Amniotic stem cell (primary cell): Measurements from ENCODE around the gene FHOD3.

ENCODE experiments used
- DNase-seq: peaks from one replicate; lab custom pipeline; 2025; lab: John Stamatoyannopoulos, UW

FHOD3 gene

DNA sequence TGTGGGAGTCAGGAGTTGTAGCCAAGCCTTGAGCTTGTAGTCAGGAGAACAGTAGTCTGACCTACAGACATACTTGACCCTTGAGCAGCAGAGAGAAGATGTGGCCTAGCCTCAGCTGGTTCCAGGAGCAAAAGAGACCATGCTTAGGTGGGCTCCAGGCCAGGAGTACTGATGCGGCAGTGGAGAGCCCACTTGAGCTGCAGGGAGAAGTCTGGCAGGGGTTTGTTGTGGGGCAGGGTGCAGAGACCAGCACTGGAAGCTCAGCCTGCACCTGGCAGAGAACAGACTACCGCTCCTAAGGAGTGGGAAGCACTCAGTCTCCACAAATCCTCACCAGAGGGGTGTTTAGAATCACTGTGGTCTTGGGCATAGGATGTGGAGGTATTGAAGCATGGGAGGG lies 333.4 kb downstream of the FHOD3 start:
- DNase-seq, result no peak

DNA sequence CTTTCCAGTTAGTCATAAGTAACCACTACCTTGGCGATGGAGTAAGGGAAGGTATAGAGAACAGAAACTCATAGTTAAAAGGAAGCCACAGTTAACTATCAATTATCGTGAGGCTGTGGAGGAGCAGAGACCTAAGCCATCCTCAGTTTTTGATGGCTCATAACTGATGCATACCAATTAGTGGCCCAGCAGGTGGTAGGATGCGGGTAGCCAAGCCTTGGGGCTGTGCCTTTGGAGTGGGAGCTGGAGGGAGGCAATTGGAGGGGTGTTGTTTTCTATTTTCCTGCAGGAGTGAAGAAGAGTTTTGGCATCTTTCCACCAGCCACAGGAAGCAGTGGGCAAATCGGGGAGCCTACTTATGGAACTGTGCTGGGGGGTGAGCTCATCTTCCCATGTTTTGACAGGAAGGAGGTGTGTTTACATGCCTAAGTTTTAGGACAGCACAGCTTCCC lies 336.5 kb downstream of the FHOD3 start:
- no peak for DNase-seq

DNA sequence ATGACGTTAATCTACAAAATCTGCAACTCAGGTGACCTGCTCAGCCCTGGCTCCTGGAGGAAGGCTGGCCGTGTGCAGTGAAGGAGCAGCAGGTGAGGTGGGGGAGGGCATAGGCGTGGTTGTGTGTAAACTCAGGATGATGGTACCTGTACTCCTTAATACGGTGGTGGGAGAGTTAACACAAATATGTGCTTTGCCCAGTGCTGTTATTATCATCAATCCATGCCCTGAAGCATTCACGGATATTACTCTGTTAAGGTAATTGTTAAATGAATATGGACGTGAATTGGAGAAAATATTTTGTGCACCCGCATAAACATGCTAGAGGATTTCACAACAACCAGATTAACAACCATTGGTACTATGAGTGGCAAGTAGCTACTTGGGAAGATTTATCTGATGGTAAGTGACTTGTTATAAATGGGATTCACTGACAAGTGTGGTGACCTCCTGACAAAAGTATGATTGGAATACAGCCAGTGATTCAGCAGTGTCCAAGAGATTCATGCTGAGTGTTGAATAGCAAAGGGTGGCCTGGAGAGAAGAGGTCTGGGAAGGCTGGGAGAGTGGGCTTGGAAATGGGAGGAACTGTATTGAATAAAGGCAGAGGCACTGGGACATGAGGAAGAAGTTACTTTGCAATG lies 337.2 kb downstream of the FHOD3 start:
- DNase-seq, result no peak

DNA sequence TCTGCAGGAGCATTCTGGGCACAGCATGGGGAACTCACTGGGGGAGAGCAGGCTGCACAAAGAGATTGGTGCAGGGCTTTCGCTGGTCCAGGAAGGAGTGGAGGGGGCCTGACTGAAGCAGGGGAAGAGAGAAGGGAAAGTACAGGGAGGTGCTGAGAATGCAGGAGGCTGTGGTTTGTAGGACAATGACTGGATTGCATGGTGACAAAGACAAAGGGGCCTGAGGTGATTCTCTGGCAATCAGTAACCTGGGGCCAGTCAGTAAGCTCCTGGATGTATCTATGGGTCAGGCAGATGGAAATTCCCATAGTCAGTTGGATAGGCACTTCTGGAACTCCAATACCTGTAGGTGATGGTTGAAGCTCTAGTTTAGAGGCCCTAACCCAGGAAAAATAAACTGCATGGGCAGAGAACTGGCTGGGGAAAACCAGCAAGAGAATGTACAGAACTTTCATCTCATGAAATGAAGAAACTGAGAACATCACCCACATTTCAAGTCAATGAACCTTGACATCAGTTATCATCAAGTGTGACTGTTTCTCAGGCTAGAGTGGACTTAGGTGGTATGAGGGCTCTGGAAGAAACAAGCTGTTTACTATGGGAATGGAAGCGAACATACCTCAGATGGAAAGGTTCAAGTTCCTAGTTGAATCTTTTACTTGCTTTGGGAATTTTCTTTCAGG lies 338.0 kb downstream of the FHOD3 start:
- no peak for DNase-seq

DNA sequence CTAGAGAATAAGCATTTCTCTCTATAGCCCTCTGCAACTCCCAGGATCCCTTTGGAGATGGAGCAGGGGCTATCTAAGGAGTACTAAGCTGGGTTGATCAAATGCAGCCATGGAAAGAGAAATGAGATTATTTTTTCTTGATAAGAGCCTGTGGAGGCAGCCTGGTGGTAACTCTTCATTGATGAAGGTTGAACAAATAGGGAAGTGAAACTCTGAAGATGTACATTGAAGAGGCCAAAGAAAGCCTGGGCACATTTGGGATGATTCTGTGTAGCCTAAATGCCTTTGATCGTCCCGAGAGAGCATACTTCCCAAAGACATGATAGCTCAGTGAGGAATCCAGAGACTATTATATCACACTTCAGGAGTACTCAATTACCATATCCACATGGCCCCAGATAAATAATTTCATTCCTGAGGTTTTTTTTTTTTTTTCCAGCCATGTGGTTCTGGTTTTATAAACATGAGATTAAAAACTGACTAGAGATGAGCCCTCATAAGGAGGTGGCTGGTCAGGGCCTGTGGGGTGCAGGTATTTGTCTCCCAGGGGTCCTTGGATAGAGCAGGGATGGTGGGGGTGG lies 338.8 kb downstream of the FHOD3 start:
- DNase-seq, result no peak

DNA sequence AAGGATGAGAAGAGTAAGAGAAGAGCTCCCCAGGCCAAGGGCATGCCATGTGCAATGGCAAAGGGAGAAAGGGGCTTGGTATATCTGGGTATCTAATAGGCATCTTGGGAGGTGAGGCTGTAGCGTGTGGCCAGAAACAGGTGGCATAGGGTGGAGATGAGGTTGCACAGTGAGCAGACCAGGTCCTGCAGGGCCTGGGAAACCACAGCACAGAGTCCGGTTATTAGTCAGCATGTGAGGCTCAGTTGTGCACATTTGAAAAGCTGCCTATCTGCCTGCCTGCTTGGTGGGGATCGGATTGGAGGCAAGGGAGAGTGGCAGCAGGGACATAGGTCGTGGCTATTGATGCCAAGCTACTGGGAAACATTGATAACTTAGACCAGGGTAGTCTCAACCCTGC lies 340.7 kb downstream of the FHOD3 start:
- DNase-seq, result no peak

DNA sequence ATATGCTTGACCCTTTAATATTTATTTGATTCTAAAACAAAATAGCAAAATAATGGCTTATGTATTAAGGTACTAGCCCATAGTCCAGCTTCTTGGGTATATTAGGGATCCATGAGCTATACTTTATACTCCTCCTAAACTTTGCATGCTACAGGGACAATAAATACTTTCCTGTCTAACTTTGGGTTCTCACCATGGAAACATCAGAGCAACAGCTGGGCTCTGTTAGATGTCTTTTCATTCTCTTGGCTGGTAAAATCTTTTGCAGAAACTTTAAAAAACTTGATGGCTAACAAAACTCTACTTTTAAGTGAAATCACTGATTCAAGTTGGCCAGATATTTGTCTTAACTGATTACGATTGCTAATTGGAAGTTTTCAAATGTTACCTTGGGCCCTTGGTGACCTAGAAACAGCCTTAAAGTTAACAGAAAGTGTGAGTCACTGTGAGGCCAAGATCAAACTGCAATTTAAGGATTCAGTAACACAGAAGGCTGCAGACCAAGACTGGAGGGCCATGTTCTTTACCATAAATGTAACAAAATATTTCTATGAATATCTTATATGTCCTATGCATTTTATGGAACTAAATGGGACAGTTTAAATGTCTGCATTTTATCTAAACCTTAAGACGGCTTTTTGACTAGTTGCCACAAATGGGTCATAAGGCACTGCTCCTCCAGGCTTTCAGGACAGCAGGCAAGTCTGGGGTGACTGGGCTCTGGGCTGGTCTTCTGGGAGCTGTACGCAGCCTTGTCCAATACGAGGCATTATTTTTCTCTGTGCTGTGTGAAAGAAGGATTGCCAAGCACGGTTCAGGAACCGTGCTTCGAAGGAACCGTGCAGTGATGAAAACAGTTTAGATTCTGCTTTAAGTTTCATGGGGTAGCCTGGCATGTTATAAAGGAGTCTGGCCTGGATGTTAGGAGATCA lies 342.8 kb downstream of the FHOD3 start:
- no peak for DNase-seq

DNA sequence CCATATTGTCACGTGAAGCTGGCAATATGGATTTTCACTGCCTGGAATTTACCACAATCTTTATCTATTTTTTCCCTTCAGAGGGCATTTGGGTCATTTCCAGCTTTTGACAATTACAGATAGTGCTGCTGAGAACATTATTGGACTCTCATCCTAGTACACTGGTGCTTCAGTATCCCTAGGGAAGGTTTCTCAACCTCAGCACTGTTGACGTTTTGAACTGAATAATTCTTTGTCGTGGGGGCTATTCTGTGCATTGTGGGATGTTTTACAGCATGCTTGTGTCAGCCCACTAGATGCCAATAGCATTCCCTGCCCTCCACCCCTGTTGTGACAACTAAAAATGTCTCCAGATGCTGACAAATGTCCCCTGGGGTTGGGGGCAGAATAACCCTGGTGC lies 345.5 kb downstream of the FHOD3 start:
- no peak for DNase-seq

DNA sequence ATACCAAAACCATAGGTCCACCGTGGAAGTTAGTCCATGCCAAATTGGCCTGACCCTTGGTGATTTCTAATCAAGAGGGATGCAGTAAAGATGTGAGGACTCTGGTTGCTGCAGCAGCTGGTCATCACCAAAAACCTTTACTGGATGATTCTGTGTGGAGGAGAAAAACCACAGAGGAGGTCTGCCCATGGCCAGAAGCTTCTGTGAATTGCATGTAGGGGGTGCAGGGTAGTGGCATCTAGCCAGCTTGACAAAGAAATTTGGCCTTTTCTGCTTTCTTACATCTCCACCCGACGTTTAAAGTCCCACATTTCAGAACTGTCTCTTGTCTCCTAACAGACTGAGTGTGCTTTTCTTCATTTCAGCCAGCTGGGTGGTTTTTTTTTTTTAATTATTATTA lies 351.3 kb downstream of the FHOD3 start:
- no peak for DNase-seq

DNA sequence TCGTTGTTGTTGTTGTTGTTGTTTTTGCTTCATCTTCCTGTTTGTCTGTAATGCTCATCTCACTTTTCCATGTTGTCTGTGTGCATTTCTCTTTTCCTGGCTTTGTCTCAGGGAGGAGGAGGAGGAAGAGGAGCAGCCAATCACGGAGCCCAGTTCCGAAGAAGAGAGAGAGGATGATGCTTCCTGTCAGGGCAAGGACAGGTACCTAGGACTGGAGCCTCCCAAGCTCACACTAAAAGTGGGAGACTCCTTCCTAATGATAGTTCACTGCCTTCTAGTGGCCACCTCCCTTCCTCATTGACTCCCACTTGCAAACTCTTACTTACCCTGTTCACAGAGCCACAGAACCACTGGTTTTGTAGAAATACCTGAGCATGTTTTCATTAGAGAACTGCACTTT lies 351.7 kb downstream of the FHOD3 start:
- no peak for DNase-seq

DNA sequence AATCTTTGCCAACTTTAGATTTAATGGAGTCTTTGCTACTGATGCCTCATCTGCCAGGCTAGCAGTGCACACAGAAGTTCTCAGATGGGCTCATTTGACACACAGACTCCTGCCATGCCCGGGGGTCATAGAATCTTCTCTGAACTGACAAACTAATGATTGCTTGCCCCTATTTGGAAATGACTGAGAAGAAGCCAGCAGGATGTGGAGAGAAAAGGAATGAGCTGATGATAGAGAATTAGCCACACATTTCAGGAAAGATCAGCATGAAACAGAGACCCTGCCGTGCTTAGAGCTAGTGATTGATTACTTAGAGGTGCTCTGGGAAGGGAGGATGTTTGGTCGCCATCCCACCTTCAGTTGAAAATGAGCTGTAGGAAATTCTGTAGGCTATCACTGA lies 352.8 kb downstream of the FHOD3 start:
- DNase-seq, result no peak

DNA sequence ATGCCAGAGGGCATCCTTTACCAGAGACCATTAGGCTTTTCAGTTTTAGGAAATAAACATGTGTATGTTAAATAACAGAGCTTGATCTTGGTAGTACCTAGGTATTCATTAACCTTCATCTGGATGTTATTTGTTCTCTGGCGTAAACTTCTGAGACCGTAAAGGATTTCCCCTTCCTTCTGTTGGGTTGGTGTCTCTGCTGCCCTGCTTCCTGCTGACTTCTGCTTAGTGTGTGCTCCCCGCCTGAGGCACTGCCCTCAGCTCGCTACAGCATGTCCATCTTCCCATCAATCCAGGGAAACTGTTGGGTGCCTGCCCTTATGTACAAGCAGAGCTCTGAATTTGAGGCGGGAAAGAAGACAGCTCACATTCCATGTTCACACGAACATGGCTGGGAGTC lies 353.4 kb downstream of the FHOD3 start:
- DNase-seq, result no peak

DNA sequence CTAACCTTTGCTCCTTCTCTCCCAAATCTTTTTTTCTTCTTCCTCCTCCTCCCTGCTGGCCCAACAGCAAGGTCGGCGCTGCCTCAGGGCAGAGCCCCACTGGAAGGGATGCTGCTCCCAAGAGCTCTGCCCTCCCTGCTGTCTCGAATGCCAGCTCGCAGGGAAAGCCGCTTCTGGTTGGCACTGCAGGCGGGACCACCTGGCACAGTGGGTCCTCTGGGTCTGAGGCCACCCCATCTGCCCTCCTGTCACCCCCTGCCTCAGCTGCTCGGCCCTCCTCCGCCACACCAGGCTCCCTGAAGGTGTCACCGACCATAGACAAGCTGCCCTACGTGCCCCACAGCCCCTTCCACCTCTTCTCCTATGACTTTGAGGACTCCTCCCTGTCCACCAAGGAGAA lies 355.0 kb downstream of the FHOD3 start:
- no peak for DNase-seq

DNA sequence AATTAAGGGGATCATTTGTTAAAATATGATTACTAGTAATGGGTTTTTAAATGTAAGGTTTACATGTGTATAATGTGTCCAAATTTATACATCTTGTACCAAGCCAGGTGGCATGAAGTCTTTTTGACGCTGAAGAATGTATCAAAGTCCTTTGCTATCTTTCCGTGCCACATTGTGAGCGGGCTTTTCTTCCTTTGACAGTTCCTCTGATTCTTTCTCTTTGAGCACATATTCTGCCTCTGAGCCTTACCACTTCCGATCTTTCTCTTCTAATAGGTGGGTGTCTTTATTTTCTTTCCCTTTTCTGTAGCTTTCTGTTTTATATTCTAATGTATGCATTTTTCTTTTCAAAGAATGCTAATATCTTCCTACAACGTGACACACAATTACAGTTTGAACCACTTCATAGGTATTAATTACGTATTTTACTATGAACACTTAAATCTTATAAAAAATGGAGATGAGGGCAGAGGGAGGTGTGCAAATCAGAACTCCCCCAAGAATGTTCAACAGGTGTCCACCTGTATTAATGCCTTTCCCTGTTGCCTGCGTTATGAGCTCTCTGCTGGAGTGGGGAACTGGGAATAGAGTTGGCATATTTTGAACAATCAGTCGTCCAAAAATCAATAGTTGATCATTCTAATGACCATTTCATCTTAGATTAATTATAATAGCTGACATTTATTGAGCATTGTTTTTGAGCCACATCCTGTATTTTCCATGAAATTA lies 355.8 kb downstream of the FHOD3 start:
- no peak for DNase-seq

DNA sequence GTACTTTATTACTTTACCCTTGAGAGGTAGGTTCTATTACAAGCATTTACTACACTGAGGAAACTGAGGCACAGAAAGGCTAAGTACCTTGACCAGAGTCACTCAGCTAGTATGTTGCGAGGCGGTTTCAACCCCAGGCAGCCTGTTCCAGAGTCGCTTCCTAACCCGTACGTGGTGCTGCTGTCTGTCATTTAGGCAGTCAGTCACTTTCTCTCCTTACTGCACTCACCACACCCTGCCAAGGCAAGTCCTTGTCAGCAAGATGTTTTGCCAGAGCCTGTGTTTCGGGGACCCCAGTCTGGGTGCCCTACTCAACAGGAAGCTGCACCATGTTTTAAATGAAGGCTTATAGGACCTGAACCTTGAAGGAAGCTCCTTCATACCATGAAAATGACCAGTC lies 356.4 kb downstream of the FHOD3 start:
- no peak for DNase-seq

DNA sequence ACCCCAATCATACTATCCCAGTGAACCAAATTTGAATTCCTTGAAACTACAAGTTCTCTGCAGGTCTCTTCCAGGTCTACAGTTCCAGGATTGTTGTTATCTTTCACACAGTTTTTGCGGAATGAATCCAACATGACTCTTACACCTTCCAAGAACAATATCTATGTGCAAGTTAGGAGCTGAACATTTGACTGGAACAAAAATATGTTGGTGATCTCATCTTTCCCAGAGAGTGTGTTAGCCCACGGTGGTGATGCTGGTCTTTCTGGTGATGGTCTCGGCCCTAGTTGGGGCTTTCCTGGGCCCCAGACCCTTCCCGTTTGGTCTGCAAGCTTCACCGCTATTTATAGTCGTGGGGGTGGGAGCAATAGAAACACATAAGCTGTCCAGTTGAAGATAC lies 357.6 kb downstream of the FHOD3 start:
- no peak for DNase-seq

DNA sequence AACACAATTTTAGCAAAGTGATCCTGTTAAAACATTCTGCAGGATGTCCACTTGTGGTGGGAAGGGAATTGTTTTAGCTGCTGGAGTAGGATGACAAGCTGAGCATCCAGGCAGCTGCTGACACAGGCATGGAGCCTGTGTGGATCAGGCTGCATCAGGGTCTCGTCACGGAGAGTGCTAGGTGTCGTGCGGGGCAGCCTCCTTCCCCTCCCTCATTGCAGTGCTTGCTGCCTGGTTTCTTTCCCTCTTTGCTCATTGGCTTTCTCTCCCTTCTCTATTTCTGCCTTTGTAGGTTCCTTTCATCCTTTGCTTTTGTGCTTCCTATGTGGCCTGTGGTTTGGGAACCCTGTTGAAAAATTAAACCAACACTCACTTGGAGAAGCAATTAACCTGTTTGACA lies 358.4 kb downstream of the FHOD3 start:
- DNase-seq, result no peak

DNA sequence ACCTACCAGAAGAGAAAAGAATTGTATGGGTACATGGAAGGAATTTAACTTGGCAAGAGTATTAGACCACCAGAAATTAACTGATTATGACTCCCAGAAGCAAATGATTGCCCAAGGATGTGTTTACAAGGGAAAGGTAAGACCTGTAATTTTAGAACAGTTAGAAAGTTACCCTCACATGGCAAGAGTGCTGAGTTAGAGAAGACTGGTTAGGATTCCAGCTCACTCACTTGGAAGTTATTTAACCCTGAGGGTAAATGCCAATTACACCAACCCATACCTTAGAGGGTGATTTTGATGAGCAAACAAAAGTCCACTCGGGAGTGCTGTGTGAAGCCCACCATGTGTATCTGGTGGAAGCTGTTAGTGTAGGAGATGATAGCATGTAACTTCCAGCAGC lies 361.1 kb downstream of the FHOD3 start:
- no peak for DNase-seq

DNA sequence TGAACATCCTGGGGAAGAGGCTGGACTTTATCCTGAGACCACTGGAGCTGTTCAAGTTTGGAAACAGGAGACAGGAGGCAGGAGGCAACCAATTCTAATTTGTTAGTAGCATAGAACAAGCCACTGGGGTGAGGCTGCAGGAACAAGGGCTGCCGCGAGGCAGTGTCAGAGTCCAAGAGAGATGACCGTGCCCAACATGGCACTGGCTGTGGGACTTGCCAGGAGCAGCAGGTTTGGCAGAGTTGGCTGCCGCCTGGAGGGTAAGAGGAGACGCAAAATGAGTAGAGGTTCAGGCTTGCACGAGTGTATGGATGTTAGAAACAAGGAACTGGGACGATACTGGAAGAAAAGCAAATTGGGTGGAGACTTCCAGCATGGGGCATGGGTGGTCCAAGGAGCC lies 362.8 kb downstream of the FHOD3 start:
- no peak for DNase-seq

DNA sequence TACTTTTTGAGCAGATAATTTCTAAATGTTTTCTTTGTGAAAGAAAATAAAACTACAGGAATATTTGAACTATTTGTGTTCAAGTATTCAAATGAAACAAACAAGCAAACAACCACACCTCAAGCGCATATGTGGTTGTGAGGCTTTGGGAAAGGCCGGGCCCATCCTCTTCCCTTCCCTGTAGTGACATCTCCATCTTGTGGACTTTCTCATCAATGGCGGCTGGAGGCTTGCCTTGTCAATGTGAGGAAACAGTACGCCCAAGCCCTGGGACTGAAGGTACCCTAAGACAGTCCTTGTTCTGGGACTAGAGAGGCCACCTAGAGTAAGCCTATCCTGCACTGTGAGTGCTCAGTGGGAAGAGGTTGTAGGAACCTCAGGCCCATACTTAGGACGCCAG lies 364.5 kb downstream of the FHOD3 start:
- no peak for DNase-seq

DNA sequence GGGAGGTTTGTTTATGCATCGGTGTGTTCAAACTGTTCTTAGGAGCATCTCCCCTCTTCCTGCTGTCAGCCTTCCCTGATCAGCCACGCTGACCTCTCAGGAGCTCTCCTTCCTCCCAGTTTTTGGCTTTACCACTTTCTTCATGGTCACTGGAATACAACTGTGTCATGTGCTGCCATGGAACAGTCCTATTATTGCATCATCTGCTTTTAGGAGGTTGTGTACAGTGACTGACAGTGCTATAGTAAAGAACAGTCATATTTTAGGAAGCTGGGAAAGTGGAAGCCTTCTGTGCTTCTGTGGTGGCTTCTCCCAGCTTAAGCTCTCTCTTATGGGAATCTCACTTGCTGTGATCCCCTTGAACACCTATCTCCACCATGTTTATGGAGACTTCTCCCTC lies 365.8 kb downstream of the FHOD3 start:
- no peak for DNase-seq

DNA sequence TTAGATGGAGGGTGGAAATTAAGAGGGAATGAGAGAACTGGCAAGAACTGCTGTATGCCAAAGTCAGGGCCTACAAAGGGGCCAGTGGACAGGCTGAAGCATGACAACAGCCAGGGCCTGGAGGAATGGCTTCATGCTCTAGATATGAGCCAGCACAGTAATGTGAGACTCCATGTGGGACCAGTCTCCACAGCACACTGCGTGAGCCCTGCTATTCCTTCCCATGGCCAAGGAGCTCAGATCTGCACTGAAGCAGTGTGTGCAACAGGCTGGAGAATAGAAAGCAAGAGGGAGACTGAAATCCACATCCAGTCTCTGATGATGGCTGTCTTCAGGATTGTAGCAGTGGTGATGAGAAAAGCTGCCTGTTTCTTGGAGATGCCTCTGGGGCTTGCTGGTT lies 368.4 kb downstream of the FHOD3 start:
- DNase-seq, result no peak
